Activated naive CD8-positive, alpha-beta T cell (primary cell): ENCODE measurements around the gene JUNB.
"Not testable (repeated sequence)": the region's sequence is repeated elsewhere in the genome, so short reads cannot be mapped to it uniquely, and the experiment has no call there.

Experiments used
- H3K27ac Mint-ChIP-seq: one replicate; pipeline ENCODE4 v1.8.0; 2021; ENCODE audit warnings: mixed read lengths
- H3K27me3 Mint-ChIP-seq: one replicate; pipeline ENCODE4 v1.8.0; 2021; ENCODE audit warnings: mixed read lengths
- H3K36me3 Mint-ChIP-seq: one replicate; pipeline ENCODE4 v1.8.0; 2021; ENCODE audit warnings: mixed read lengths
- H3K4me1 Mint-ChIP-seq: one replicate; pipeline ENCODE4 v1.8.0; 2021; ENCODE audit warnings: low read depth, mixed read lengths
- H3K4me3 Mint-ChIP-seq: one replicate; pipeline ENCODE4 v1.8.0; 2021; ENCODE audit warnings: mild to moderate bottlenecking, mixed read lengths
- H3K9me3 Mint-ChIP-seq: one replicate; pipeline ENCODE4 v1.8.0; 2021; ENCODE audit warnings: low read depth, mixed read lengths

JUNB gene

GRCh38 chr19:12790628-12791344, 500 bp upstream of the JUNB start:
- H3K4me1 Mint-ChIP-seq = peaks cover 35% of the 10 kb centered on the region
- H3K9me3 Mint-ChIP-seq = no peaks in the 10 kb centered on the region
- peak overlapping the region; percentile 90 for H3K27ac Mint-ChIP-seq
- no peaks in the 10 kb centered on the region for H3K27me3 Mint-ChIP-seq
- no peaks in the 10 kb centered on the region for H3K36me3 Mint-ChIP-seq
- H3K4me3 Mint-ChIP-seq = peak overlapping the region; percentile 89

DNA sequence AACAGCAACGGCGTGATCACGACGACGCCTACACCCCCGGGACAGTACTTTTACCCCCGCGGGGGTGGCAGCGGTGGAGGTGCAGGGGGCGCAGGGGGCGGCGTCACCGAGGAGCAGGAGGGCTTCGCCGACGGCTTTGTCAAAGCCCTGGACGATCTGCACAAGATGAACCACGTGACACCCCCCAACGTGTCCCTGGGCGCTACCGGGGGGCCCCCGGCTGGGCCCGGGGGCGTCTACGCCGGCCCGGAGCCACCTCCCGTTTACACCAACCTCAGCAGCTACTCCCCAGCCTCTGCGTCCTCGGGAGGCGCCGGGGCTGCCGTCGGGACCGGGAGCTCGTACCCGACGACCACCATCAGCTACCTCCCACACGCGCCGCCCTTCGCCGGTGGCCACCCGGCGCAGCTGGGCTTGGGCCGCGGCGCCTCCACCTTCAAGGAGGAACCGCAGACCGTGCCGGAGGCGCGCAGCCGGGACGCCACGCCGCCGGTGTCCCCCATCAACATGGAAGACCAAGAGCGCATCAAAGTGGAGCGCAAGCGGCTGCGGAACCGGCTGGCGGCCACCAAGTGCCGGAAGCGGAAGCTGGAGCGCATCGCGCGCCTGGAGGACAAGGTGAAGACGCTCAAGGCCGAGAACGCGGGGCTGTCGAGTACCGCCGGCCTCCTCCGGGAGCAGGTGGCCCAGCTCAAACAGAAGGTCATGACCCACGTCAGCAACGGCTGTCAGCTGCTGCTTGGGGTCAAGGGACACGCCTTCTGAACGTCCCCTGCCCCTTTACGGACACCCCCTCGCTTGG, 966 bp downstream of the JUNB start:
- Mint-ChIP-seq H3K27me3 (no peaks in the 10 kb centered on the region), H3K4me3 (peak overlapping the region; percentile 95), H3K27ac (peak overlapping the region; percentile 97), H3K9me3 (no peaks in the 10 kb centered on the region), H3K36me3 (no peaks in the 10 kb centered on the region), H3K4me1 (peaks cover 41% of the 10 kb centered on the region)

DNA sequence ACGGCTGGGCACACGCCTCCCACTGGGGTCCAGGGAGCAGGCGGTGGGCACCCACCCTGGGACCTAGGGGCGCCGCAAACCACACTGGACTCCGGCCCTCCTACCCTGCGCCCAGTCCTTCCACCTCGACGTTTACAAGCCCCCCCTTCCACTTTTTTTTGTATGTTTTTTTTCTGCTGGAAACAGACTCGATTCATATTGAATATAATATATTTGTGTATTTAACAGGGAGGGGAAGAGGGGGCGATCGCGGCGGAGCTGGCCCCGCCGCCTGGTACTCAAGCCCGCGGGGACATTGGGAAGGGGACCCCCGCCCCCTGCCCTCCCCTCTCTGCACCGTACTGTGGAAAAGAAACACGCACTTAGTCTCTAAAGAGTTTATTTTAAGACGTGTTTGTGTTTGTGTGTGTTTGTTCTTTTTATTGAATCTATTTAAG, 1.6 kb downstream of the JUNB start:
- Mint-ChIP-seq H3K4me3 (peak overlapping the region; percentile 95), H3K36me3 (no peaks in the 10 kb centered on the region), H3K27ac (peak overlapping the region; percentile 97), H3K27me3 (no peaks in the 10 kb centered on the region), H3K9me3 (no peaks in the 10 kb centered on the region), H3K4me1 (peaks cover 41% of the 10 kb centered on the region)

- Mint-ChIP-seq H3K4me3 (peak overlapping the region; percentile 95), H3K27me3 (no peaks in the 10 kb centered on the region), H3K4me1 (peaks cover 41% of the 10 kb centered on the region), H3K9me3 (no peaks in the 10 kb centered on the region), H3K36me3 (no peaks in the 10 kb centered on the region), H3K27ac (peak overlapping the region; percentile 97)
These were observed 2.3 kb downstream of the JUNB start for GRCh38 chr19:12793290-12794195.

DNA sequence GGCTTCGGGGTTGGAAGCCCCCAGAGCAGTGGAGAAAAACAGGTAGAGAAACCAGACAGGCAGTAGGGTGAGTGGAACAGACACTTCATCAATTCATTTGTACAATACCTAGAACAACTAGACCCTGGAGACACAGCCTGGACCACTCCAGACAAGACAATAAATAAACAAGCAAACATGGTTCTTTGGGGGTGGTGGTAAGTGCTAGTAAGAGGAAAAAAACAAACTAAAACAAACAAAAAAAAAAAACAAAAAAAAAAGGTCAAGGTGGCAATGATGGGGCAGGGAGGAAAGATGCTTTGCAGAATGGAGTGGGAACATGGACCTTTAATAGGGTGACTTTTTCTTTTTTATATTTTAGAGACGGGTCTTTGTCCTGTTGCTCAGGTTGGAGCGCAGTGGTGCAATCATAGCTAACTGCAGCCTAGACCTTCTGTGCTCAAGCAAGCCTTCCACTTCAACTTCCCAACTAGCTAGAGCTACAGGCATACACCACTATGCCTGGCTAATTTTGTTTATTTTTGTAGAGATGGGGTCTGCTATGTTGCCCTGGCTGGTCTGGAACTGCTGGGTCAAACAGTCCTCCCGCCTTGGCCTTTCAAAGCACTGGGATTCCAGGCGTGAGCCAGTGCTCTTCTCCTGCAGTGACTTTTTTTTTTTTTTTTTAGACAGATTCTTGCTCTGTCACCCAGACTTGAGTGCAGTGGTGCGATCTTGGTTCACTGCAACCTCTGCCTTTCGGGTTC, 3.1 kb downstream of the JUNB start:
- Mint-ChIP-seq H3K4me3 (peak overlapping the region; percentile 86), H3K36me3 (no peaks in the 10 kb centered on the region), H3K27ac (peak overlapping the region; percentile 93), H3K27me3 (no peaks in the 10 kb centered on the region), H3K4me1 (peaks cover 34% of the 10 kb centered on the region), H3K9me3 (no peaks in the 10 kb centered on the region)

GRCh38 chr19:12794971-12795381, 3.7 kb downstream of the JUNB start:
- H3K27me3 Mint-ChIP-seq = no peaks in the 10 kb centered on the region
- H3K4me3 Mint-ChIP-seq = peak overlapping the region; percentile 86
- no peaks in the 10 kb centered on the region for H3K36me3 Mint-ChIP-seq
- H3K4me1 Mint-ChIP-seq = peaks cover 37% of the 10 kb centered on the region
- H3K27ac Mint-ChIP-seq = peak overlapping the region; percentile 93
- H3K9me3 Mint-ChIP-seq = no peaks in the 10 kb centered on the region

- peak overlapping the region; percentile 85 for H3K27ac Mint-ChIP-seq
- no peaks in the 10 kb centered on the region for H3K36me3 Mint-ChIP-seq
- no peaks in the 10 kb centered on the region for H3K9me3 Mint-ChIP-seq
- H3K4me3 Mint-ChIP-seq = peak overlapping the region; percentile 79
- no peaks in the 10 kb centered on the region for H3K27me3 Mint-ChIP-seq
- peaks cover 36% of the 10 kb centered on the region for H3K4me1 Mint-ChIP-seq
These were observed 5.1 kb downstream of the JUNB start for GRCh38 chr19:12796146-12797071.

GRCh38 chr19:12797141-12797587, 5.9 kb downstream of the JUNB start:
- no peak overlapping the region for H3K27ac Mint-ChIP-seq

GRCh38 chr19:12797607-12798006, 6.3 kb downstream of the JUNB start:
- not testable (repeated sequence) for H3K27me3 Mint-ChIP-seq, H3K27ac Mint-ChIP-seq, H3K9me3 Mint-ChIP-seq, H3K4me3 Mint-ChIP-seq, H3K36me3 Mint-ChIP-seq
- H3K4me1 Mint-ChIP-seq = peaks cover 42% of the 10 kb centered on the region

More at GRCh38 chr19:12797141-12797587, 5.9 kb downstream of the JUNB start:
- H3K4me1 Mint-ChIP-seq = peaks cover 38% of the 10 kb centered on the region
- H3K27me3 Mint-ChIP-seq = no peaks in the 10 kb centered on the region
- H3K36me3 Mint-ChIP-seq = no peaks in the 10 kb centered on the region
- H3K9me3 Mint-ChIP-seq = no peaks in the 10 kb centered on the region
- H3K4me3 Mint-ChIP-seq = no peak overlapping the region

- H3K27ac Mint-ChIP-seq = no peak overlapping the region
These were observed 8.6 kb downstream of the JUNB start for GRCh38 chr19:12799742-12800465.

DNA sequence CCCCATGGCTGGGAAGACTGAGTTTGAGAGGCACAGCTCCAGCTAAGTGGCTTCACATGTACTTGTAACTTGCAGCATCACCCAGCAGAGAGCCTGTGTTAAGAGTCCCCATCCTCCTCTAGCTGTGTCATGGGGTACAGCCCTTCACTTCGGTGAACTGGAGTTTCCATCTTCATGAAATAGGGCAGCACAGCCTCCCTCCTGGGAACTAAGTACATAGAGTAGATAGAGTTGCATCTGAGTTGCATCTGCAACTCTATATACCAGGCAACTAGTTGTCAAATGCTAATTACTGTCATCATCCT, 9.1 kb downstream of the JUNB start:
- Mint-ChIP-seq H3K27ac (peak overlapping the region; percentile 75), H3K4me3 (peak overlapping the region; percentile 88), H3K36me3 (no peaks in the 10 kb centered on the region), H3K4me1 (peaks cover 34% of the 10 kb centered on the region), H3K27me3 (no peaks in the 10 kb centered on the region), H3K9me3 (no peaks in the 10 kb centered on the region)

More at GRCh38 chr19:12799742-12800465, 8.6 kb downstream of the JUNB start:
- Mint-ChIP-seq H3K36me3 (no peaks in the 10 kb centered on the region), H3K9me3 (no peaks in the 10 kb centered on the region), H3K4me1 (peaks cover 36% of the 10 kb centered on the region), H3K27me3 (no peaks in the 10 kb centered on the region), H3K4me3 (peak overlapping the region; percentile 88)

DNA sequence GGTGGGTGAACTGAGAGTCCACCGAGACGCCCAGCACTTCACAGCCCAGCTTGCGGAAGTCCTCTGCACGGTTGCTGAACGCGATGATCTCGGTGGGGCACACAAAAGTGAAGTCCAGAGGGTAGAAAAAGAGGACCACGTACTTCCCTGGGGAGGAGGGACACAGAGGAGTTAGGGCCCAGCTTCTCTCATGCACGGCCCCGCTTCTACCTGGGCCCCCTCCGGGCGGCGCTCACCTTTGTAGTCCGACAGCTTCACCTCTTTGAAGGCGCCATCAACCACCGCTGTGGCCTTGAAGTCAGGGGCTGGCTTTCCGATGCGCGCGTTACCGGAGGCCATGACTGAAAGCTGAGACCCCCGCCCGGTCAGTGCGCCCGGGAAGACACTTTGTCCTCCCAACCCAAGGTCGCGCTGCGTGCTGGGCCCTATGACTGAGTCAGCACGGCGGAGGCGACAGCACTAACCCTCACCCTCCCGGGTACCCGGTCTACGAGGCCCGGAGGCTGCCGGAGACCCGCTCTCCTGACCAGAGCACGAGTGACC, 9.7 kb downstream of the JUNB start:
- Mint-ChIP-seq H3K27me3 (no peaks in the 10 kb centered on the region), H3K36me3 (no peaks in the 10 kb centered on the region), H3K27ac (peak overlapping the region; percentile 75), H3K9me3 (no peaks in the 10 kb centered on the region), H3K4me1 (peaks cover 30% of the 10 kb centered on the region), H3K4me3 (peak overlapping the region; percentile 88)
